Stimulated activated CD4-positive, alpha-beta T cell treated with anti-CD3 and anti-CD28 coated beads, Interleukin-4, amount 100 ng/mL, for 48 hours (primary cell): ENCODE data around the gene TNF.

ENCODE experiments used
- DNase-seq, 2 donors: peaks; one replicate each; pipeline ENCODE4 v3.0.0-alpha.2; 2020; ENCODE audit warnings: low read depth in 2 of 2

Gene TNF

DNA sequence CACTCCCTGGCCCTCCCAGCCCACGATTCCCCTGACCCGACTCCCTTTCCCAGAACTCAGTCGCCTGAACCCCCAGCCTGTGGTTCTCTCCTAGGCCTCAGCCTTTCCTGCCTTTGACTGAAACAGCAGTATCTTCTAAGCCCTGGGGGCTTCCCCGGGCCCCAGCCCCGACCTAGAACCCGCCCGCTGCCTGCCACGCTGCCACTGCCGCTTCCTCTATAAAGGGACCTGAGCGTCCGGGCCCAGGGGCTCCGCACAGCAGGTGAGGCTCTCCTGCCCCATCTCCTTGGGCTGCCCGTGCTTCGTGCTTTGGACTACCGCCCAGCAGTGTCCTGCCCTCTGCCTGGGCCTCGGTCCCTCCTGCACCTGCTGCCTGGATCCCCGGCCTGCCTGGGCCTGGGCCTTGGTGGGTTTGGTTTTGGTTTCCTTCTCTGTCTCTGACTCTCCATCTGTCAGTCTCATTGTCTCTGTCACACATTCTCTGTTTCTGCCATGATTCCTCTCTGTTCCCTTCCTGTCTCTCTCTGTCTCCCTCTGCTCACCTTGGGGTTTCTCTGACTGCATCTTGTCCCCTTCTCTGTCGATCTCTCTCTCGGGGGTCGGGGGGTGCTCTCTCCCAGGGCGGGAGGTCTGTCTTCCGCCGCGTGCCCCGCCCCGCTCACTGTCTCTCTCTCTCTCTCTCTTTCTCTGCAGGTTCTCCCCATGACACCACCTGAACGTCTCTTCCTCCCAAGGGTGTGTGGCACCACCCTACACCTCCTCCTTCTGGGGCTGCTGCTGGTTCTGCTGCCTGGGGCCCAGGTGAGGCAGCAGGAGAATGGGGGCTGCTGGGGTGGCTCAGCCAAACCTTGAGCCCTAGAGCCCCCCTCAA, 3.1 kb upstream of the TNF start, which contains the start of gene LTA:
LTA (plus strand) TSS at position 249 of the 871 bp plus-strand sequence; CDS start at position 703, 454 bp downstream.
- DNase-seq = peak; percentile 72 to 81

- no peak for DNase-seq
Measured at GRCh38 chr6:31573239-31574105, 1.9 kb upstream of the TNF start.

DNA sequence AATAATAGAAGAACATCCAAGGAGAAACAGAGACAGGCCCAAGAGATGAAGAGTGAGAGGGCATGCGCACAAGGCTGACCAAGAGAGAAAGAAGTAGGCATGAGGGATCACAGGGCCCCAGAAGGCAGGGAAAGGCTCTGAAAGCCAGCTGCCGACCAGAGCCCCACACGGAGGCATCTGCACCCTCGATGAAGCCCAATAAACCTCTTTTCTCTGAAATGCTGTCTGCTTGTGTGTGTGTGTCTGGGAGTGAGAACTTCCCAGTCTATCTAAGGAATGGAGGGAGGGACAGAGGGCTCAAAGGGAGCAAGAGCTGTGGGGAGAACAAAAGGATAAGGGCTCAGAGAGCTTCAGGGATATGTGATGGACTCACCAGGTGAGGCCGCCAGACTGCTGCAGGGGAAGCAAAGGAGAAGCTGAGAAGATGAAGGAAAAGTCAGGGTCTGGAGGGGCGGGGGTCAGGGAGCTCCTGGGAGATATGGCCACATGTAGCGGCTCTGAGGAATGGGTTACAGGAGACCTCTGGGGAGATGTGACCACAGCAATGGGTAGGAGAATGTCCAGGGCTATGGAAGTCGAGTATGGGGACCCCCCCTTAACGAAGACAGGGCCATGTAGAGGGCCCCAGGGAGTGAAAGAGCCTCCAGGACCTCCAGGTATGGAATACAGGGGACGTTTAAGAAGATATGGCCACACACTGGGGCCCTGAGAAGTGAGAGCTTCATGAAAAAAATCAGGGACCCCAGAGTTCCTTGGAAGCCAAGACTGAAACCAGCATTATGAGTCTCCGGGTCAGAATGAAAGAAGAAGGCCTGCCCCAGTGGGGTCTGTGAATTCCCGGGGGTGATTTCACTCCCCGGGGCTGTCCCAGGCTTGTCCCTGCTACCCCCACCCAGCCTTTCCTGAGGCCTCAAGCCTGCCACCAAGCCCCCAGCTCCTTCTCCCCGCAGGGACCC, 981 bp upstream of the TNF start:
- no peak for DNase-seq

DNA sequence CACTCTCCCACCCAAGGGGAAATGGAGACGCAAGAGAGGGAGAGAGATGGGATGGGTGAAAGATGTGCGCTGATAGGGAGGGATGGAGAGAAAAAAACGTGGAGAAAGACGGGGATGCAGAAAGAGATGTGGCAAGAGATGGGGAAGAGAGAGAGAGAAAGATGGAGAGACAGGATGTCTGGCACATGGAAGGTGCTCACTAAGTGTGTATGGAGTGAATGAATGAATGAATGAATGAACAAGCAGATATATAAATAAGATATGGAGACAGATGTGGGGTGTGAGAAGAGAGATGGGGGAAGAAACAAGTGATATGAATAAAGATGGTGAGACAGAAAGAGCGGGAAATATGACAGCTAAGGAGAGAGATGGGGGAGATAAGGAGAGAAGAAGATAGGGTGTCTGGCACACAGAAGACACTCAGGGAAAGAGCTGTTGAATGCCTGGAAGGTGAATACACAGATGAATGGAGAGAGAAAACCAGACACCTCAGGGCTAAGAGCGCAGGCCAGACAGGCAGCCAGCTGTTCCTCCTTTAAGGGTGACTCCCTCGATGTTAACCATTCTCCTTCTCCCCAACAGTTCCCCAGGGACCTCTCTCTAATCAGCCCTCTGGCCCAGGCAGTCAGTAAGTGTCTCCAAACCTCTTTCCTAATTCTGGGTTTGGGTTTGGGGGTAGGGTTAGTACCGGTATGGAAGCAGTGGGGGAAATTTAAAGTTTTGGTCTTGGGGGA, 754 bp downstream of the TNF start:
- DNase-seq = no peak

- DNase-seq = no peak
Measured at GRCh38 chr6:31576897-31577578, 1.7 kb downstream of the TNF start.

DNA sequence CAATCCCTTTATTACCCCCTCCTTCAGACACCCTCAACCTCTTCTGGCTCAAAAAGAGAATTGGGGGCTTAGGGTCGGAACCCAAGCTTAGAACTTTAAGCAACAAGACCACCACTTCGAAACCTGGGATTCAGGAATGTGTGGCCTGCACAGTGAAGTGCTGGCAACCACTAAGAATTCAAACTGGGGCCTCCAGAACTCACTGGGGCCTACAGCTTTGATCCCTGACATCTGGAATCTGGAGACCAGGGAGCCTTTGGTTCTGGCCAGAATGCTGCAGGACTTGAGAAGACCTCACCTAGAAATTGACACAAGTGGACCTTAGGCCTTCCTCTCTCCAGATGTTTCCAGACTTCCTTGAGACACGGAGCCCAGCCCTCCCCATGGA, 2.2 kb downstream of the TNF start:
- no peak for DNase-seq

DNA sequence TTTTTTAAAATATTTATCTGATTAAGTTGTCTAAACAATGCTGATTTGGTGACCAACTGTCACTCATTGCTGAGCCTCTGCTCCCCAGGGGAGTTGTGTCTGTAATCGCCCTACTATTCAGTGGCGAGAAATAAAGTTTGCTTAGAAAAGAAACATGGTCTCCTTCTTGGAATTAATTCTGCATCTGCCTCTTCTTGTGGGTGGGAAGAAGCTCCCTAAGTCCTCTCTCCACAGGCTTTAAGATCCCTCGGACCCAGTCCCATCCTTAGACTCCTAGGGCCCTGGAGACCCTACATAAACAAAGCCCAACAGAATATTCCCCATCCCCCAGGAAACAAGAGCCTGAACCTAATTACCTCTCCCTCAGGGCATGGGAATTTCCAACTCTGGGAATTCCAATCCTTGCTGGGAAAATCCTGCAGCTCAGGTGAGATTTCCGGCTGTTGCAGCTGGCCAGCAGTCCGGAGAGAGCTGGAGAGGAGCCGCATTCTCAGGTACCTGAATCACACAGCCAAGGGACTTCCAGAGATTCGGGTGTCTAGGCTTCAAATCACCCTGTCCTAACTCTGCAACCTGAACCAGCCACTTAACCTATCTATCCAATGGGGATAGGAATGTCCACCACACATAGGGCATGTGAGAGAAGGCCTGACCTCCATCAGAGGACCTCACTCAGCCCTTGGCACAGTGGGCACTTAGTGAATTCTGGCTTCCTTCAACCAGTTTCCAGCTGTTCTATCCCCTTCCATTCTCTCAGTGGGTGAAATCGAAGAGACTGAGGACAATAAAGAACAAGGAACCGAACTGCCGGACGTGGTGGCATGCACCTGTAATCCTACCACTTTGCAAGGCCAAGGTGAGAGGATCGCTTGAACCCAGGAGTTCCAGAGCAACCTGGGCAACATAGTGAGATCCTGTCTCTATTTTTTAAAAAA, 3.1 kb downstream of the TNF start:
- no peak for DNase-seq

DNA sequence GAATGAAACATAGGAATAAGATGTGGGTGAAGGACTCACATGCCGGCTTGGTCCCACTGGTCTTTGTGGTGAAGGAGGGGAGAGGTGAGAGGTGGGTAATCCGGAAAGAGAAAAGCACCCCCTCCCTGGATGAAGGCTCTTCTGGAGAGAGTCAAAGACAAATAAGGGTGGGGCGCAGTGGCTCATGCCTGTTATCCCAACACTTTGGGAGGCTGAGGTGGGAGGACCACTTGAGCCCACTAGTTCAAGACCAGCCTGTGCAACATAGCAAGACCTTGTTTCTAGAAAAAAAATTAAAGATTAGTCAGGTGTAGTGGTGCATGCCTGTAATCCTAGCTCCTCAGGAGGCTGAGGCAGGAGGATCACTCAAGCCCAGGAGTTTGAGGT, 3.7 kb downstream of the TNF start:
- no peak for DNase-seq

GRCh38 chr6:31579546-31580437, 4.4 kb downstream of the TNF start:
- no peak for DNase-seq

GRCh38 chr6:31580438-31580740, 5.0 kb downstream of the TNF start:
- no peak for DNase-seq

DNA sequence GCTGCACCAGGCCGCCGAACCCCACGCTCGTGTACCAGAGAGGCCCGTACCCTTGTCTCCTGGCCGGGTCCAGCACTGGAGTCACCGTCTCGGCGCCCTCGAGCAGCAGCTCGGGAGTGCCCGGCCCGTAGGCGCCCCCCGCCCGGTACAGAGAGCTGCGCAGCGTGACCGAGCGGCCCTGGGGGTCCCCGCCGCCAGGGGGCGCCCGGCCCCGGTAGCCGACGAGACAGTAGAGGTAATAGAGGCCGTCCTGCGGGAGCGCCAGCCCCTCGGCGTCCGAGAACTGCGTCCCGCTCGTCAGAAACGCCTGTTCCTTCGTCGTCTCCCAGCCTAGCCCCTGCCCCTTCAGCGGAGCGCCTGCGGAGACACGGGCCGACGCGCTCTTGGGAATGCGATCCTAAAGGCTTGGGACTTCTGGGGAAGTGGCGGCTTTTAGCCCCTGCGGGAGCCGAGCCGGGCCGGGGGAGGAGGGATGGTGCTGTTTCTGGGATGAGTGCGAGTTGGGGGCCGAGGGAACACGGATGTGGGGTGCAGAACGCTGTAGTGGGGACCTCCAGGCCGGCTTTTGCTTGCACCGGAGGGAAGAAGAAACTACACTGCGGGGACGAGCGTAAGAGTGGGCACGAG, 5.6 kb downstream of the TNF start:
- peak; percentile 85 to 87 for DNase-seq

GRCh38 chr6:31581434-31582229, 6.3 kb downstream of the TNF start:
- DNase-seq = no peak

DNA sequence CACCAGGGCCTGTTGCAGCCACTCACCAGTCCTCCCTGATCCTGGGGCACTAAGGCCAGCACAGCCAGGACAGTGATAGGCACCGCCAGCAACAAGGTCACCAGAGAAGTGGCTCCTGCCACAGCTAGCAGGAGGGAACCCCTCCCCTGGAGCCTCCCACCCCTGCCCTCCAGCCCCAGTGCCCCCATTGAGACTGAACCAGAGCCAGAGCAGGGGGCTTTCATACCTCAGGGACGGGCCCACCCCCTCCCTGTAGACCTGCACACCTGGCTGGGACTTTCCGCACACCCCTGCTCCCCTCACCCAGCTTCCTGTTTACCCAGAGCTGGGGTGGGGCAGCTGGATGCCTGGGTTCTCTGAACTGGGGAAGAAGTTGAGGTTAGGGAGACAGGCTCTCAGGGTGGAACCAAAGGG, 6.9 kb downstream of the TNF start, which contains the start of gene LTB:
LTB (minus strand) TSS at position 195 of the 414 bp plus-strand sequence; CDS start at position 188, 7 bp downstream.
- DNase-seq = no peak

DNA sequence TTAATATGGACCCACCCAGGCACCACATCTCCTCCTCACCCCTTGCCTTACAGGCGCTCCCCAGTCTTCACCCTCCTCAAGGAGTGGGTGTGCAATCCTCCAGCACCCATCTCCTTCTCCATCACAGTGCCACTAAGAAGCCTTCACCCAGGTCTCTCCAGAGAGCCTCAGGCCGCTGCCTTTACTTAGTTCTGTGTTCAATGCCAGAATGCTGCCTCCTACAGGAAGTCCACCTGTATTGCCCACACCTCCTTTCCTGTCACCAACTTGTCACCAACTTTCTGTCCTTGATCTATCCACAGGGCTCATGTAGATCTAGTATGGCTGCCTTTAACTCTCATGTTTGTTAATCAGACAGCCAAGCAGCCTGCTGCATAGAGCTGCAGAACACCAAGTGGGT, 10.1 kb downstream of the TNF start:
- no peak for DNase-seq

DNA sequence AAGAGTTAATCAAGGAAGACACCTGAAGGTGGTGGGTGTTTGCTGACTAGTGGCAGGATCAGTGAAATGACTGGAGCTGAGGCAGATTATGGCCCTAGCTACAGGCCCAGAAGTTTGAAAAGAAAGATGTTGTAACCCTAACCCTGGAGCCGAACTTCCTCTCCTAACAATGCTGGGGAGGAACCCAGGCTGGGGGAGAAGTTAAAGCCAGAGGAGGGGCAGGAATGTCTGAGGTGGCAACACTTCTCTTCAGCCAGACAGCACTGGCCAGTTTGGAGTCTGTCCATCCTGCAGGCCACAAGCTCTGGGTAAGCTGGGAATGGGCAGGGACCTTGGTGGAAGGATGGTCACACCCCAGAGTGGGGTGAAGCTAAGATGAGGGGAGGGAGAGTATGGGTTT, 10.6 kb downstream of the TNF start, which contains the start of gene LST1:
LST1 (plus strand) TSS at position 270 of the 400 bp plus-strand sequence. CDS start 1,023 bp downstream, outside the sequence.
- no peak for DNase-seq

DNA sequence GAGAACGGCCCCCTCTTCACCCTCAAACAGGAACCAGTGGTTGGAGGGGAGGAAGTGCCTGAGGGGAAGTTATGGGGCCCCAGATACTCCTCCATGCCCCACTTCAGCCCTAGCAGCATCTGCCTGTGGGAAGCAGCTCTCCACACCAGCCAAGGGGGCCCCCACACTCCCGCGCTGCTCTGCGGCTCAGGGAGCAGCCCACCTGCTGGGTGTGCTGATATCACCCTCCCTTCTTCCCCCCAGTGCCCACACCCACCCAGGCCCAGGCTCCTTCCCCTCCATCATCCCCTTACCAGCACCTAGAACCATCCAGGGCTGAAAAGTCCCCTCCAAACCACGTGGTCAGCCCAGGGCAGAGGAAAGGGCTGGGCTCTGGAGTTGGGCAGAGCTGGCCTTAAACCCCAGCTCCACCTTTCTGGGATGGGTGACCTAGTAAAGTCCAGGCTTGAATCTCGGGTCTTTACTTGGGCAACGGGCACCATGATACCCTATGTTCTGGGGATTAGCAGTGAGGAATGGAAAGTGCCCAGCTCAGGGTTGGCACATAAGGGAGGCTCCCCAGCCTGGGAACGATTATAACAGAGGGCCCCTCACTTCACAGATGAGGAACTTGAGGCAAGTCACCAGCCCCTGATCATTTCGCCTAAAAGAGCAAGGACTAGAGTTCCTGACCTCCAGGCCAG, 11.4 kb downstream of the TNF start:
- no peak for DNase-seq
